ENCODE data around the gene WDFY1.

Gene WDFY1

GRCh38 chr2:223980803-223981202, 35.7 kb upstream of the WDFY1 start:
- DNase-seq (ENCODE audit: low read depth, low spot score) = no peak
- H3K36me3 ChIP-seq (ENCODE audit: insufficient read depth, insufficient read length, low read length) = peaks cover 78% of the 10 kb centered on the region

GRCh38 chr2:223980397-223980735, 35.2 kb upstream of the WDFY1 start:
- Histone ChIP-seq H3K4me3 (ENCODE audit: insufficient read length, low read depth) (no peak overlapping the region), H3K36me3 (ENCODE audit: insufficient read depth, insufficient read length, low read length) (peaks cover 74% of the 10 kb centered on the region), H3K9ac (ENCODE audit: insufficient read length, low read depth) (no peak overlapping the region), H3K27me3 (ENCODE audit: insufficient read depth, insufficient read length) (no peaks in the 10 kb centered on the region), H3K9me3 (ENCODE audit: insufficient read depth, low read length) (no peaks in the 10 kb centered on the region), H3K4me1 (ENCODE audit: insufficient read depth, insufficient read length) (no peaks in the 10 kb centered on the region)
- DNase-seq (ENCODE audit: low read depth, low spot score) = no peak
- TF ChIP-seq YY1 (IDR thresholded peaks at IDR 0.05; ENCODE audit: insufficient read depth, insufficient read length) (no peak), SUZ12 (IDR thresholded peaks at IDR 0.05; ENCODE audit: extremely low read depth, insufficient read depth, insufficient read length) (no peak), ZNF274 (IDR thresholded peaks at IDR 0.05; ENCODE audit: low read depth, low read length) (no peak)

More at GRCh38 chr2:223980803-223981202, 35.7 kb upstream of the WDFY1 start:
- Histone ChIP-seq H3K27me3 (ENCODE audit: insufficient read depth, insufficient read length) (no peaks in the 10 kb centered on the region), H3K9me3 (ENCODE audit: insufficient read depth, low read length) (no peaks in the 10 kb centered on the region), H3K4me1 (ENCODE audit: insufficient read depth, insufficient read length) (no peaks in the 10 kb centered on the region), H3K9ac (ENCODE audit: insufficient read length, low read depth) (no peak overlapping the region), H3K4me3 (ENCODE audit: insufficient read length, low read depth) (no peak overlapping the region)
- TF ChIP-seq SUZ12 (IDR thresholded peaks at IDR 0.05; ENCODE audit: extremely low read depth, insufficient read depth, insufficient read length) (no peak), YY1 (IDR thresholded peaks at IDR 0.05; ENCODE audit: insufficient read depth, insufficient read length) (no peak), ZNF274 (IDR thresholded peaks at IDR 0.05; ENCODE audit: low read depth, low read length) (no peak)

GRCh38 chr2:223979730-223980396, 34.7 kb upstream of the WDFY1 start:
- TF ChIP-seq ZNF274 (IDR thresholded peaks at IDR 0.05; ENCODE audit: low read depth, low read length) (no peak), SUZ12 (IDR thresholded peaks at IDR 0.05; ENCODE audit: extremely low read depth, insufficient read depth, insufficient read length) (no peak), YY1 (IDR thresholded peaks at IDR 0.05; ENCODE audit: insufficient read depth, insufficient read length) (no peak)
- H3K9me3 ChIP-seq (ENCODE audit: insufficient read depth, low read length) = no peaks in the 10 kb centered on the region
- peaks cover 75% of the 10 kb centered on the region for H3K36me3 ChIP-seq (ENCODE audit: insufficient read depth, insufficient read length, low read length)
- H3K4me1 ChIP-seq (ENCODE audit: insufficient read depth, insufficient read length) = no peaks in the 10 kb centered on the region
- no peak overlapping the region for H3K9ac ChIP-seq (ENCODE audit: insufficient read length, low read depth)
- DNase-seq (ENCODE audit: low read depth, low spot score) = no peak
- no peak overlapping the region for H3K4me3 ChIP-seq (ENCODE audit: insufficient read length, low read depth)
- H3K27me3 ChIP-seq (ENCODE audit: insufficient read depth, insufficient read length) = no peaks in the 10 kb centered on the region

- no peak for TF ChIP-seq SUZ12 (IDR thresholded peaks at IDR 0.05; ENCODE audit: extremely low read depth, insufficient read depth, insufficient read length)
- no peak for TF ChIP-seq YY1 (IDR thresholded peaks at IDR 0.05; ENCODE audit: insufficient read depth, insufficient read length)
- TF ChIP-seq ZNF274 (IDR thresholded peaks at IDR 0.05; ENCODE audit: low read depth, low read length) = no peak
- peaks cover 64% of the 10 kb centered on the region for H3K36me3 ChIP-seq (ENCODE audit: insufficient read depth, insufficient read length, low read length)
- H3K4me3 ChIP-seq (ENCODE audit: insufficient read length, low read depth) = no peak overlapping the region
- H3K9ac ChIP-seq (ENCODE audit: insufficient read length, low read depth) = no peak overlapping the region
- no peak for DNase-seq (ENCODE audit: low read depth, low spot score)
- H3K4me1 ChIP-seq (ENCODE audit: insufficient read depth, insufficient read length) = no peaks in the 10 kb centered on the region
- no peaks in the 10 kb centered on the region for H3K27me3 ChIP-seq (ENCODE audit: insufficient read depth, insufficient read length)
- H3K9me3 ChIP-seq (ENCODE audit: insufficient read depth, low read length) = no peaks in the 10 kb centered on the region
These were observed 33.3 kb upstream of the WDFY1 start for GRCh38 chr2:223978451-223978850.

GRCh38 chr2:223976635-223977226, 31.6 kb upstream of the WDFY1 start:
- Histone ChIP-seq H3K27me3 (ENCODE audit: insufficient read depth, insufficient read length) (no peaks in the 10 kb centered on the region), H3K9ac (ENCODE audit: insufficient read length, low read depth) (no peak overlapping the region), H3K9me3 (ENCODE audit: insufficient read depth, low read length) (no peaks in the 10 kb centered on the region), H3K4me1 (ENCODE audit: insufficient read depth, insufficient read length) (no peaks in the 10 kb centered on the region), H3K36me3 (ENCODE audit: insufficient read depth, insufficient read length, low read length) (peaks cover 51% of the 10 kb centered on the region), H3K4me3 (ENCODE audit: insufficient read length, low read depth) (no peak overlapping the region)
- TF ChIP-seq SUZ12 (IDR thresholded peaks at IDR 0.05; ENCODE audit: extremely low read depth, insufficient read depth, insufficient read length) (no peak), YY1 (IDR thresholded peaks at IDR 0.05; ENCODE audit: insufficient read depth, insufficient read length) (no peak), ZNF274 (IDR thresholded peaks at IDR 0.05; ENCODE audit: low read depth, low read length) (no peak)
- DNase-seq (ENCODE audit: low read depth, low spot score) = no peak

- no peak overlapping the region for H3K4me3 ChIP-seq (ENCODE audit: insufficient read length, low read depth)
- H3K4me1 ChIP-seq (ENCODE audit: insufficient read depth, insufficient read length) = no peaks in the 10 kb centered on the region
- H3K27me3 ChIP-seq (ENCODE audit: insufficient read depth, insufficient read length) = no peaks in the 10 kb centered on the region
- no peak for DNase-seq (ENCODE audit: low read depth, low spot score)
- TF ChIP-seq ZNF274 (IDR thresholded peaks at IDR 0.05; ENCODE audit: low read depth, low read length) (no peak), SUZ12 (IDR thresholded peaks at IDR 0.05; ENCODE audit: extremely low read depth, insufficient read depth, insufficient read length) (no peak), YY1 (IDR thresholded peaks at IDR 0.05; ENCODE audit: insufficient read depth, insufficient read length) (no peak)
- H3K36me3 ChIP-seq (ENCODE audit: insufficient read depth, insufficient read length, low read length) = peaks cover 20% of the 10 kb centered on the region
- H3K9ac ChIP-seq (ENCODE audit: insufficient read length, low read depth) = no peak overlapping the region
- H3K9me3 ChIP-seq (ENCODE audit: insufficient read depth, low read length) = no peaks in the 10 kb centered on the region
These were observed 28.5 kb upstream of the WDFY1 start for GRCh38 chr2:223973606-223974005.

- no peaks in the 10 kb centered on the region for H3K4me1 ChIP-seq (ENCODE audit: insufficient read depth, insufficient read length)
- H3K27me3 ChIP-seq (ENCODE audit: insufficient read depth, insufficient read length) = no peaks in the 10 kb centered on the region
- no peak overlapping the region for H3K9ac ChIP-seq (ENCODE audit: insufficient read length, low read depth)
- no peaks in the 10 kb centered on the region for H3K9me3 ChIP-seq (ENCODE audit: insufficient read depth, low read length)
- peaks cover 16% of the 10 kb centered on the region for H3K36me3 ChIP-seq (ENCODE audit: insufficient read depth, insufficient read length, low read length)
- TF ChIP-seq YY1 (IDR thresholded peaks at IDR 0.05; ENCODE audit: insufficient read depth, insufficient read length) (no peak), SUZ12 (IDR thresholded peaks at IDR 0.05; ENCODE audit: extremely low read depth, insufficient read depth, insufficient read length) (no peak), ZNF274 (IDR thresholded peaks at IDR 0.05; ENCODE audit: low read depth, low read length) (no peak)
- H3K4me3 ChIP-seq (ENCODE audit: insufficient read length, low read depth) = no peak overlapping the region
- DNase-seq (ENCODE audit: low read depth, low spot score) = no peak
These were observed 27.5 kb upstream of the WDFY1 start for GRCh38 chr2:223972656-223973102.
